Body of pancreas (tissue), 4 donors: Measurements from ENCODE around the gene TMEM208. TPM values are rescaled to one million over a fixed set of nuclear protein-coding genes. Genes with fewer than 3 reads are reported as not detected.

ENCODE experiments used
- ATAC-seq: fragments of 150-250 bp; one replicate; pipeline ENCODE4 v1.9.1; 2016
- DNase-seq, 4 donors: peaks; one replicate each; pipeline ENCODE4 v3.0.0-alpha.2; 2019
- H3K27ac ChIP-seq, 4 donors: fragments of 200-600 bp; sonication (generic); 1 replicate in 3 of 4; 2 replicates in 1 of 4; pipeline versions ENCODE4 v1.5.1 to v1.6.1; 2016 to 2019; ENCODE audit warnings: mild to moderate bottlenecking in 1 of 4, mixed read lengths in 1 of 4, moderate library complexity in 1 of 4
- H3K27me3 ChIP-seq, 2 donors: fragments of 200-600 bp; sonication (generic); one replicate each; pipeline ENCODE4 v1.6.0; 2016; ENCODE audit warnings: mild to moderate bottlenecking in 1 of 2
- H3K36me3 ChIP-seq, 2 donors: fragments of 200-600 bp; sonication (generic); replicated peaks in 1 of 2; 2 replicates each; pipeline ENCODE4 v1.5.1; 2016; ENCODE audit warnings: low read depth in 2 of 2; ENCODE audit not compliant: insufficient read depth in 1 of 2
- H3K4me1 ChIP-seq: fragments of 200-600 bp; sonication (generic); one replicate; pipeline ENCODE4 v1.6.0; 2016
- H3K4me3 ChIP-seq, 2 donors: fragments of 200-600 bp; sonication (generic); 1 replicate in 1 of 2; 2 replicates in 1 of 2; pipeline ENCODE4 v1.5.1; 2016 to 2019
- H3K9me3 ChIP-seq, 3 donors: fragments of 200-600 bp; sonication (generic); 1 replicate in 2 of 3; 2 replicates in 1 of 3; pipeline ENCODE4 v1.5.1; 2016
- CTCF ChIP-seq, 7 experiments: fragments of 450-650 bp in 4 of 7; fragments of 200-600 bp in 3 of 7; sonication (generic) in 3 of 7; IDR thresholded peaks; one replicate each; pipeline ENCODE4 v1.5.1; 2016 to 2019; ENCODE audit warnings: antibody characterized with exemption in 7 of 7
- POLR2A ChIP-seq, 3 donors: fragments of 450-650 bp; IDR thresholded peaks; one replicate each; pipeline ENCODE4 v1.6.1; 2016; ENCODE audit warnings: antibody characterized with exemption in 3 of 3, mild to moderate bottlenecking in 2 of 3
- WGBS, 2 donors: methylation state at CpG; one replicate each; pipeline ENCODE4 v1.1.5; 2017; 5-methylcytosine and 5-hydroxymethylcytosine counted together
- intact Hi-C: fragments of 100-400 bp; cut with DNase I; formaldehyde crosslinking; loops from one replicate; pipeline ENCODE4 v1.15.1; 2023
- total RNA-seq, 2 donors: library from RNA; depleted of rRNA; stranded (reverse); fragments of >200 nt; gene quantifications; one replicate each; pipeline ENCODE4 v1.1.0, GENCODE V29; 2016

Gene TMEM208
- total RNA-seq, 2 donors from 2014 or later: 35.8 to 48.1 TPM

- H3K4me3 ChIP-seq: peak overlapping the region; percentile 33 to 68
- peaks cover 52% of the 10 kb centered on the region for H3K4me1 ChIP-seq
- peak overlapping the region; percentile 83 to 97 (median 92) for H3K27ac ChIP-seq
- 0% methylated on average over 17 to 25 of the region's 26 CpGs for WGBS, 2 donors
- H3K9me3 ChIP-seq: no peaks in the 10 kb centered on the region
- TF ChIP-seq POLR2A (IDR thresholded peaks at IDR 0.05) (peak; percentile 70 to 94 (median 92)), CTCF (IDR thresholded peaks at IDR 0.05) (peak in 3 of 7 experiments; percentile 20 to 43 (median 43))
- ATAC-seq (peak; percentile 81), DNase-seq (peak; percentile 93 to 97 (median 96))
- intact Hi-C loops: no loop called here
- H3K36me3 ChIP-seq: no peaks in the 10 kb centered on the region
- H3K27me3 ChIP-seq: peaks cover 0 to 18% of the 10 kb centered on the region in 2 donors
Observed at GRCh38 chr16:67246756-67247191, 19.8 kb downstream of the TMEM208 start.

DNA sequence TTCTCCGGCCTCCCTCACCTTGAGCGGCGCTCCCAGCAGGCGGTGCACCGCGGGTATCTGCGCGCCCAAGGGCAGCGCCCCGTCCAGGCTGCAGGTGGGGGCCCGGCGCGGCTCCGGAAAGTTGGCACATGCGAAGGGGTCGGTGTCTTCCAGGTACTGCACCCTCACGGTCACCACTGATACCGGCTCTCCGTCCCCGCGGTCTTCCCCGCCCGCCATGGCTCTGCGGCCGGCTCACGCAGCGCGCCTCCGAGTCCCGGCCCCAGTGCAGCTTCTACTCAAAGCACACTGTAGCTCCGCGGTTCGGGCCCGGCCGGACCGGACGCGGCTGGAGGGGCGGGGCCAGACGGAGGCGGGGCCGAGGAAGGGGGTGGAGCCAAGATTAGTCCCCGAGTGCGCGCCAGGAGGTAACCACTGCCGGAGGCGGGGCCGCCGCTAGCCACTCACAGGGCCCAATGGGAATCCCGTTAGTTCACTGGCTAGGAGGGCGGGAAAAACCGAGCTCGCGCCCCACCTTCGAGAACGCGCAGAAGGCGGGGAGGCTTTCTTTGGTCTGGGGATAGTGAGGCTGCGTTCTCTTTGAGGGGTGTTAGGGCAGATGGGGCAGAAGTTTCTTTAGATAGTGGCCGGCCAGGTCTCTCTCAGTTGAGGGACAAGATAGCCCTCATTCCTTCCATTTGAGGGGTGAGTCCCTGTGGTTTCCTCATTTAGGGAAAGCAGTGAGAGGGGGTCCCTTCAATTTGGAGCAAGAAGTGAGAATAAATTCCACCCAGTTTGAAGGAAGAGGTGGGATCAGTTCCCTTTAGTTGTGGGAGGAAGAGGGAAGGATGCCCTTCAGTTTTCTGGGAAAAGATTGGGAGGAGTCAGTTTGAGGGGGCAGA is 20.5 kb downstream of the TMEM208 start, which contains the start of gene FHOD1:
Gene FHOD1, minus strand, starts transcription at position 290 of the 881 bp plus-strand sequence. Its CDS starts 71 bp downstream, at position 219.
- DNase-seq (peak; percentile 98 to 99 (median 98)), ATAC-seq (peak; percentile 84)
- Histone ChIP-seq H3K36me3 (no peaks in the 10 kb centered on the region), H3K27ac (peak within 1 kb of the TSS; percentile 83 to 97 (median 92)), H3K4me3 (peak within 1 kb of the TSS; percentile 33 to 68), H3K9me3 (no peaks in the 10 kb centered on the region), H3K4me1 (peaks cover 47% of the 10 kb centered on the region), H3K27me3 (peaks cover 0 to 18% of the 10 kb centered on the region in 2 donors)
- intact Hi-C loops: no loop called here
- TF ChIP-seq POLR2A (IDR thresholded peaks at IDR 0.05): peak; percentile 42 to 87 (median 85)
- peak in 1 of 7 experiments; percentile 6 for TF ChIP-seq CTCF (IDR thresholded peaks at IDR 0.05)
- 0% methylated on average over 12 to 56 of the region's 60 CpGs for WGBS, 2 donors

GRCh38 chr16:67248073-67248400 is 21.1 kb downstream of the TMEM208 start:
- Histone ChIP-seq H3K4me3 (peak overlapping the region in 1 of 2 donors; percentile 30), H3K27ac (peak overlapping the region in 1 of 4 donors; percentile 92), H3K27me3 (peaks cover 0 to 18% of the 10 kb centered on the region in 2 donors), H3K9me3 (no peaks in the 10 kb centered on the region), H3K36me3 (no peaks in the 10 kb centered on the region), H3K4me1 (peaks cover 47% of the 10 kb centered on the region)
- 3 to 6% methylated on average over 7 of the region's 7 CpGs for WGBS, 2 donors
- ATAC-seq (no peak), DNase-seq (no peak)
- TF ChIP-seq POLR2A (IDR thresholded peaks at IDR 0.05): no peak
- no peak for TF ChIP-seq CTCF (IDR thresholded peaks at IDR 0.05)
- intact Hi-C loops: no loop called here

DNA sequence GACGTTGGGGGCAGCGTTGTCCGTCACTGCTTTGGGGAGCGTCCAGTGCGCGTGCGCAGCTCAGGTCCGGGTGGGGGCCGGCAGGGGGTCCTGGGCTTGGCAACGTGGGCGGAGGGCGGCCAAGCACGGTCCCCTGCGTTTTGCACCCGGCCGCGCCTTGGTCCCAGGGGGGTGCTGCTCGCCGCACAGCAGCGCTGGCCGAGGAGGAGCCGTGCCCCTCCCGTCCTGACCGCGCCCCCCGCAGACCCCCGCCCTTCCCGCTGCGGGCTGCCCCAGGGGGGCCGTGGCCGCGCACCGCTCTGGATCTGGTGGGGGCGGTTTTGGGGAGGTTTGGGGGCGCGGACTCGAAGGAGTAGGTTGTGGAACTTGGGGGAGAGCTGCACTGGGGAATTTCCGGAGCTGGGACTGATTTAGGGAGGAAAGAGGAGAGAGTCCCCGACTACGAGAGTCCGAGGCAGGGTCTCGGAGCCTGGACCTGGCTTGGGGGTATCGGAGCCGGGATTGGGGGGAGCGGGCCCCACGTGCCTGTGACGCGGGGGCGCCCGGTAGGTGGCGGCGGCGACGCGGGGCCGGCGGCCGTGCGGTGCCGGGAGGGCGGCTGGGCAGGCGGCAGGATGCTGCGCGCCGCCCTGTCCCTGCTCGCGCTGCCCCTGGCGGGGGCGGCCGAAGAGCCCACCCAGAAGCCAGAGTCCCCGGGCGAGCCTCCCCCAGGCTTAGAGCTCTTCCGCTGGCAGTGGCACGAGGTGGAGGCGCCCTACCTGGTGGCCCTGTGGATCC is 21.7 kb downstream of the TMEM208 start, which contains the start of gene SLC9A5:
Gene SLC9A5, plus strand, starts transcription at position 579 of the 777 bp plus-strand sequence. Its CDS starts 36 bp downstream, at position 615.
- DNase-seq (peak in 1 of 4 donors; percentile 25), ATAC-seq (no peak)
- 1% methylated on average over 33 to 57 of the region's 75 CpGs for WGBS, 2 donors
- no peaks in the 10 kb centered on the region for H3K36me3 ChIP-seq
- TF ChIP-seq POLR2A (IDR thresholded peaks at IDR 0.05) (no peak), CTCF (IDR thresholded peaks at IDR 0.05) (peak in 3 of 7 experiments; percentile 11 to 35 (median 21))
- H3K4me1 ChIP-seq: peaks cover 46% of the 10 kb centered on the region
- H3K9me3 ChIP-seq: no peaks in the 10 kb centered on the region
- intact Hi-C loops: no loop called here
- peak within 1 kb of the TSS in 2 of 4 donors; percentile 92 to 97 for H3K27ac ChIP-seq
- peaks cover 0 to 18% of the 10 kb centered on the region in 2 donors for H3K27me3 ChIP-seq
- H3K4me3 ChIP-seq: peak within 1 kb of the TSS in 1 of 2 donors; percentile 30
